Glutamatergic neuron (in vitro differentiated cells): Measurements from ENCODE around the gene CERCAM. TPM values are rescaled to one million over a fixed set of nuclear protein-coding genes. Genes with fewer than 3 reads are reported as not detected.

Experiments
- DNase-seq: peaks from one replicate; pipeline ENCODE4 v3.0.0; 2022
- H3K27ac Mint-ChIP-seq: one replicate; pipeline ENCODE4 v1.8.0; 2020; ENCODE audit warnings: mild to moderate bottlenecking, mixed read lengths, inconsistent platforms; ENCODE audit not compliant: unreplicated experiment
- H3K27me3 Mint-ChIP-seq: one replicate; pipeline ENCODE4 v1.8.0; 2020; ENCODE audit warnings: mild to moderate bottlenecking, moderate library complexity, mixed read lengths, inconsistent platforms; ENCODE audit not compliant: unreplicated experiment
- H3K36me3 Mint-ChIP-seq: one replicate; pipeline ENCODE4 v1.8.0; 2020; ENCODE audit warnings: mild to moderate bottlenecking, mixed read lengths, inconsistent platforms; ENCODE audit not compliant: unreplicated experiment
- H3K4me1 Mint-ChIP-seq: one replicate; pipeline ENCODE4 v1.8.0; 2020; ENCODE audit warnings: mild to moderate bottlenecking, low read depth, mixed read lengths, inconsistent platforms; ENCODE audit not compliant: unreplicated experiment
- H3K4me3 Mint-ChIP-seq: one replicate; pipeline ENCODE4 v1.8.0; 2020; ENCODE audit warnings: mild to moderate bottlenecking, mixed read lengths, inconsistent platforms; ENCODE audit not compliant: unreplicated experiment
- H3K9me3 Mint-ChIP-seq: one replicate; pipeline ENCODE4 v1.8.0; 2020; ENCODE audit warnings: mild to moderate bottlenecking, moderate library complexity, mixed read lengths, inconsistent platforms; ENCODE audit not compliant: unreplicated experiment
- CTCF ChIP-seq: fragments of 200-600 bp; sonication (generic); IDR thresholded peaks from one replicate; pipeline ENCODE4 v1.5.0; 2021; ENCODE audit not compliant: partially characterized antibody, unreplicated experiment
- total RNA-seq: library from RNA; stranded (reverse); fragmentation: NEBNext Ultra II Directional; extraction: Animal tissue kit (Norgen Biotek cat#: 25700); gene quantifications from one replicate; pipeline ENCODE4 v1.2.1, GENCODE V29; 2021; ENCODE audit not compliant: unreplicated experiment

The CERCAM gene
- total RNA-seq, 1 donor from 2014 or later, result 56.1 TPM

- peaks cover 33% of the 10 kb centered on the region for H3K4me1 Mint-ChIP-seq
Observed at GRCh38 chr9:128393970-128394369, 26.7 kb upstream of the CERCAM start.

GRCh38 chr9:128394379-128395168 is 26.1 kb upstream of the CERCAM start:
- Mint-ChIP-seq H3K27ac (peak overlapping the region; percentile 75), H3K9me3 (peaks cover 7% of the 10 kb centered on the region), H3K27me3 (peaks cover 22% of the 10 kb centered on the region), H3K36me3 (no peaks in the 10 kb centered on the region), H3K4me3 (peak overlapping the region; percentile 84), H3K4me1 (peaks cover 29% of the 10 kb centered on the region)
- DNase-seq, result no peak
- TF ChIP-seq CTCF, result no peak

More at GRCh38 chr9:128393970-128394369, 26.7 kb upstream of the CERCAM start:
- no peak for TF ChIP-seq CTCF
- Mint-ChIP-seq H3K9me3 (peaks cover 9% of the 10 kb centered on the region), H3K4me3 (peak overlapping the region; percentile 84), H3K36me3 (no peaks in the 10 kb centered on the region), H3K27me3 (peaks cover 21% of the 10 kb centered on the region), H3K27ac (peak overlapping the region; percentile 75)
- no peak for DNase-seq

- H3K27me3 Mint-ChIP-seq, result peaks cover 19% of the 10 kb centered on the region
- H3K9me3 Mint-ChIP-seq, result peaks cover 2% of the 10 kb centered on the region
- H3K4me3 Mint-ChIP-seq, result no peak overlapping the region
- no peak overlapping the region for H3K27ac Mint-ChIP-seq
- TF ChIP-seq CTCF, result no peak
- peaks cover 17% of the 10 kb centered on the region for H3K4me1 Mint-ChIP-seq
- no peaks in the 10 kb centered on the region for H3K36me3 Mint-ChIP-seq
- DNase-seq, result no peak
Observed at GRCh38 chr9:128396970-128397613, 23.6 kb upstream of the CERCAM start.

- no peaks in the 10 kb centered on the region for H3K36me3 Mint-ChIP-seq
- peaks cover 18% of the 10 kb centered on the region for H3K27me3 Mint-ChIP-seq
Observed at GRCh38 chr9:128397831-128398230, 22.8 kb upstream of the CERCAM start.

More at GRCh38 chr9:128397831-128398230, 22.8 kb upstream of the CERCAM start:
- Mint-ChIP-seq H3K4me1 (peaks cover 17% of the 10 kb centered on the region), H3K4me3 (peak overlapping the region; percentile 21), H3K27ac (no peak overlapping the region), H3K9me3 (peaks cover 2% of the 10 kb centered on the region)
- no peak for DNase-seq
- no peak for TF ChIP-seq CTCF
